Hematopoietic multipotent progenitor cell treated with erythropoietin and hydrocortisone succinate and interleukin-3 and kit ligand, for 15 days (in vitro differentiated cells): Measurements from ENCODE around the gene NEK6.

Source experiments
- DNase-seq: peaks from one replicate; pipeline ENCODE4 v3.0.0-alpha.2; 2015; ENCODE audit warnings: low spot score

The NEK6 gene

GRCh38 chr9:124399968-124400940 lies 142.5 kb downstream of the NEK6 start:
- no peak for DNase-seq
